Activated CD8-positive, alpha-beta T cell treated with anti-CD3 and anti-CD28 coated beads for 36 hours (primary cell): Measurements from ENCODE around the gene CCNC. TPM values are rescaled to one million over a fixed set of nuclear protein-coding genes. Genes with fewer than 3 reads are reported as not detected.
"Not testable (repeated sequence)": the region's sequence is repeated elsewhere in the genome, so short reads cannot be mapped to it uniquely, and the experiment has no call there.

Experiments
- ATAC-seq: fragments of 200-7000 bp; cut with Tn5 transposase; one replicate; pipeline ENCODE4 v1.10.0; 2021; ENCODE audit warnings: mild to moderate bottlenecking, moderate library complexity
- CTCF ChIA-PET: fragments of 350-600 bp; sonication (Branson Sonifier 250); formaldehyde crosslinking; loops from one replicate; lab custom pipeline; 2021; ENCODE audit warnings: antibody characterized with exemption; lab: Charles Lee
- POLR2A ChIA-PET: fragments of 350-600 bp; sonication (Branson Sonifier 250); formaldehyde crosslinking; loops from one replicate; lab custom pipeline; 2021; ENCODE audit warnings: antibody characterized with exemption; lab: Charles Lee
- DNase-seq: peaks from one replicate; pipeline ENCODE4 v3.0.0-alpha.2; 2020
- H3K27ac Mint-ChIP-seq: one replicate; pipeline ENCODE4 v1.8.0; 2021; ENCODE audit warnings: mild to moderate bottlenecking, mixed read lengths
- H3K27me3 Mint-ChIP-seq: one replicate; pipeline ENCODE4 v1.8.0; 2021; ENCODE audit warnings: mixed read lengths
- H3K36me3 Mint-ChIP-seq: one replicate; pipeline ENCODE4 v1.8.0; 2021; ENCODE audit warnings: low read depth, mixed read lengths
- H3K4me1 Mint-ChIP-seq: one replicate; pipeline ENCODE4 v1.8.0; 2021; ENCODE audit warnings: low read depth, mixed read lengths
- H3K4me3 Mint-ChIP-seq: one replicate; pipeline ENCODE4 v1.8.0; 2021; ENCODE audit warnings: mild to moderate bottlenecking, moderate library complexity, mixed read lengths
- H3K9me3 Mint-ChIP-seq: one replicate; pipeline ENCODE4 v1.8.0; 2021; ENCODE audit warnings: mixed read lengths
- intact Hi-C: fragments of 100-400 bp; cut with micrococcal nuclease; formaldehyde crosslinking; loops from one replicate; pipeline ENCODE4 v1.10.0; 2022
- total RNA-seq, 2 experiments: library from RNA; stranded (reverse); gene quantifications; one replicate each; pipeline ENCODE4 v1.2.3, GENCODE V29; 2021
- TF ChIP-seq, protein P1 (sequence below): fragments of 200-600 bp; IDR thresholded peaks from one replicate; pipeline ENCODE4 v1.8.0; 2022; ENCODE audit warnings: antibody characterized with exemption, mild to moderate bottlenecking

The CCNC gene
- total RNA-seq, 2 experiments from 2014 or later = 72.3 to 75.4 TPM

- Mint-ChIP-seq H3K4me1 (peaks cover 24% of the 10 kb centered on the region), H3K4me3 (peak overlapping the region; percentile 8), H3K9me3 (no peaks in the 10 kb centered on the region), H3K27me3 (peaks cover 81% of the 10 kb centered on the region), H3K27ac (no peak overlapping the region), H3K36me3 (peaks cover 2% of the 10 kb centered on the region)
- ChIA-PET POLR2A (no interaction called here), CTCF (interaction anchor here (0.8 to 3.6 kb wide), 3 partner anchors 14 to 20 kb away, joined by 3 to 16 read pairs (median 3); no protein-coding TSS in a partner anchor)
- intact Hi-C loops = no loop called here
- no peak for ATAC-seq
- DNase-seq = no peak
- TF ChIP-seq, protein P1, sequence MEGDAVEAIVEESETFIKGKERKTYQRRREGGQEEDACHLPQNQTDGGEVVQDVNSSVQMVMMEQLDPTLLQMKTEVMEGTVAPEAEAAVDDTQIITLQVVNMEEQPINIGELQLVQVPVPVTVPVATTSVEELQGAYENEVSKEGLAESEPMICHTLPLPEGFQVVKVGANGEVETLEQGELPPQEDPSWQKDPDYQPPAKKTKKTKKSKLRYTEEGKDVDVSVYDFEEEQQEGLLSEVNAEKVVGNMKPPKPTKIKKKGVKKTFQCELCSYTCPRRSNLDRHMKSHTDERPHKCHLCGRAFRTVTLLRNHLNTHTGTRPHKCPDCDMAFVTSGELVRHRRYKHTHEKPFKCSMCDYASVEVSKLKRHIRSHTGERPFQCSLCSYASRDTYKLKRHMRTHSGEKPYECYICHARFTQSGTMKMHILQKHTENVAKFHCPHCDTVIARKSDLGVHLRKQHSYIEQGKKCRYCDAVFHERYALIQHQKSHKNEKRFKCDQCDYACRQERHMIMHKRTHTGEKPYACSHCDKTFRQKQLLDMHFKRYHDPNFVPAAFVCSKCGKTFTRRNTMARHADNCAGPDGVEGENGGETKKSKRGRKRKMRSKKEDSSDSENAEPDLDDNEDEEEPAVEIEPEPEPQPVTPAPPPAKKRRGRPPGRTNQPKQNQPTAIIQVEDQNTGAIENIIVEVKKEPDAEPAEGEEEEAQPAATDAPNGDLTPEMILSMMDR = no peak
Observed at GRCh38 chr6:99602520-99603420, 34.3 kb upstream of the CCNC start.

GRCh38 chr6:99594696-99595095 lies 26.2 kb upstream of the CCNC start:
- Mint-ChIP-seq H3K4me1 (peaks cover 15% of the 10 kb centered on the region), H3K27me3 (peaks cover 78% of the 10 kb centered on the region)
- H3K36me3 Mint-ChIP-seq, CTCF ChIA-PET, H3K9me3 Mint-ChIP-seq, DNase-seq, H3K4me3 Mint-ChIP-seq, intact Hi-C loops, ATAC-seq, H3K27ac Mint-ChIP-seq: not testable (repeated sequence)
- POLR2A ChIA-PET = interaction anchor here (1.1 kb wide), 1 partner anchor 9 kb away, joined by 3 read pairs; no protein-coding TSS in a partner anchor

GRCh38 chr6:99592900-99593299 lies 24.4 kb upstream of the CCNC start:
- no peak for ATAC-seq

DNA sequence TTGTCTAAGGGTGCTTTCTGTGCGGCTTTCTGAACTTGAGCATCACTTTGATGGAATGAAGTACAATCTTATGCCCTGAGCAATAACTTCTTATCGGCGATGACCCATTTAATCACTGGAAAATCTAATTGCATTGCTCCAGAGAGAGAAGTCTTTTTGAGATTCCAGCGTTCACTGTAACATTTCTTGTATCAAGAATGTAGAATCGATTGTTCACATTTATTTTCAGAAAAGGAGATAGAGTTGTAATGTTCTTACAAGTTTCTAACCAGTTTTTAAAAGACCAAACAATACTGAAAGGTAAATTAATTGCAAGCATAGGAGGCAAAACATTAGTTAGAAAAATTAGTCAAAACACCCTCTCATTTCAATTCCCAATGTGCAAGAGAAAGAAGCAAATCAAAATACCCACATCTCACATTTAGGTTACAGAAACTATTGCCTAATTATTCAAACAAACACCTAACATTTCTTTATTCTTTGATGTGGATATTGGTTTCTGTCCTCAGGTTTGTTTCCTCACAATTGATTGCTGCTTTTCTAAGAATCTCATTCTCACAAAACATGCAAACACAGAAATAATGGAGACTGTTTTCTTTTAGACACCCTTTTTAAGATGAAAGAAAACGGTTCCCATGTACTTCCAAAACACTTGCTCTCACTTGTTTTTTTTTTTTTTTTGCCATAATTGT lies 23.4 kb upstream of the CCNC start:
- CTCF ChIA-PET = no interaction called here

More at GRCh38 chr6:99592900-99593299, 24.4 kb upstream of the CCNC start:
- TF ChIP-seq, protein P1 = no peak
- Mint-ChIP-seq H3K36me3 (no peaks in the 10 kb centered on the region), H3K27ac (no peak overlapping the region), H3K4me3 (no peak overlapping the region), H3K9me3 (peaks cover 3% of the 10 kb centered on the region), H3K27me3 (peaks cover 77% of the 10 kb centered on the region), H3K4me1 (peaks cover 22% of the 10 kb centered on the region)
- ChIA-PET POLR2A (no interaction called here), CTCF (interaction anchor here (1.0 kb wide), 1 partner anchor 18 kb away, joined by 3 read pairs; no protein-coding TSS in a partner anchor)
- no peak for DNase-seq
- intact Hi-C loops = no loop called here

More for the DNA sequence above, 23.4 kb upstream of the CCNC start:
- ATAC-seq (no peak), DNase-seq (no peak)
- intact Hi-C loops = no loop called here
- Mint-ChIP-seq H3K27ac (no peak overlapping the region), H3K27me3 (peaks cover 73% of the 10 kb centered on the region), H3K4me1 (peaks cover 22% of the 10 kb centered on the region), H3K9me3 (peaks cover 3% of the 10 kb centered on the region), H3K4me3 (no peak overlapping the region), H3K36me3 (no peaks in the 10 kb centered on the region)
- TF ChIP-seq, protein P1 = no peak
- POLR2A ChIA-PET = no interaction called here
